CD14-positive monocyte (primary cell): ENCODE results near the gene LIN37. TPM values are rescaled to one million over a fixed set of nuclear protein-coding genes. Genes with fewer than 3 reads are reported as not detected.

Experiments
- DNase-seq, 3 donors: peaks; one replicate each; pipeline ENCODE4 v3.0.0-alpha.2; 2011 to 2022
- H2AFZ ChIP-seq: 2 replicates; pipeline ENCODE4 v1.6.0; 2012; ENCODE audit warnings: mild to moderate bottlenecking, low read depth, low read length, inconsistent platforms; ENCODE audit not compliant: insufficient read depth, poor library complexity, severe bottlenecking
- H3K27ac ChIP-seq, 2 donors: 1 replicate in 1 of 2; 2 replicates in 1 of 2; pipeline ENCODE4 v1.5.1; 2012 to 2013; ENCODE audit warnings: low read length in 2 of 2, control low read depth in 1 of 2, inconsistent platforms in 1 of 2, low read depth in 1 of 2, mild to moderate bottlenecking in 1 of 2
- H3K27me3 ChIP-seq, 2 donors: one replicate each; pipeline versions ENCODE4 v1.6.0 to v1.6.1; 2011 to 2013; ENCODE audit warnings: low read length in 2 of 2; ENCODE audit not compliant: control insufficient read depth in 2 of 2, insufficient read depth in 2 of 2
- H3K36me3 ChIP-seq, 2 donors: replicated peaks in 1 of 2; 1 replicate in 1 of 2; 2 replicates in 1 of 2; pipeline versions ENCODE4 v1.5.1 to v1.6.1; 2012 to 2013; ENCODE audit warnings: low read length in 2 of 2, control low read depth in 1 of 2, inconsistent platforms in 1 of 2, mild to moderate bottlenecking in 1 of 2; ENCODE audit not compliant: insufficient read depth in 2 of 2, control insufficient read depth in 1 of 2
- H3K4me1 ChIP-seq, 2 donors: 1 replicate in 1 of 2; 2 replicates in 1 of 2; pipeline versions ENCODE4 v1.5.1 to v1.6.1; 2012 to 2013; ENCODE audit warnings: low read length in 2 of 2, control low read depth in 1 of 2, inconsistent platforms in 1 of 2, mild to moderate bottlenecking in 1 of 2, moderate library complexity in 1 of 2; ENCODE audit not compliant: insufficient read depth in 2 of 2, control insufficient read depth in 1 of 2
- H3K4me2 ChIP-seq: replicated peaks from 2 replicates; pipeline ENCODE3; 2012; ENCODE audit warnings: low read length, moderate library complexity, mild to moderate bottlenecking; ENCODE audit not compliant: poor library complexity, severe bottlenecking; ENCODE audit errors: extremely low read depth
- H3K4me3 ChIP-seq, 3 experiments: fragments of 200-600 bp in 1 of 3; sonication (generic) in 1 of 3; replicated peaks in 1 of 3; 1 replicate in 2 of 3; 2 replicates in 1 of 3; pipeline ENCODE4 v1.5.1; 2011 to 2013; ENCODE audit warnings: low read length in 3 of 3, mild to moderate bottlenecking in 3 of 3, control low read depth in 2 of 3, low read depth in 2 of 3, inconsistent platforms in 1 of 3, moderate library complexity in 1 of 3
- H3K79me2 ChIP-seq: 2 replicates; pipeline ENCODE4 v1.6.0; 2012; ENCODE audit warnings: mild to moderate bottlenecking, control low read depth, inconsistent platforms, low read length, moderate library complexity; ENCODE audit not compliant: insufficient read depth
- H3K9ac ChIP-seq: 2 replicates; pipeline ENCODE4 v1.6.0; 2017; ENCODE audit warnings: low read length, mild to moderate bottlenecking; ENCODE audit not compliant: insufficient read depth, poor library complexity, severe bottlenecking
- H3K9me3 ChIP-seq, 2 donors: replicated peaks in 1 of 2; 1 replicate in 1 of 2; 2 replicates in 1 of 2; pipeline versions ENCODE4 v1.5.1 to v1.6.1; 2012 to 2013; ENCODE audit warnings: low read length in 2 of 2, control low read depth in 1 of 2; ENCODE audit not compliant: control insufficient read depth in 1 of 2, insufficient read depth in 1 of 2
- H4K20me1 ChIP-seq: 2 replicates; pipeline ENCODE4 v1.6.0; 2012; ENCODE audit warnings: mild to moderate bottlenecking, low read length, control low read depth, moderate library complexity; ENCODE audit not compliant: insufficient read depth
- H3K27ac Mint-ChIP-seq, 7 donors: one replicate each; pipeline ENCODE4 v1.8.0; 2020; ENCODE audit warnings: mild to moderate bottlenecking in 7 of 7, mixed read lengths in 7 of 7, moderate library complexity in 6 of 7, inconsistent platforms in 2 of 7
- H3K27me3 Mint-ChIP-seq, 3 donors: one replicate each; pipeline ENCODE4 v1.8.0; 2021 to 2022; ENCODE audit warnings: low read depth in 3 of 3, mild to moderate bottlenecking in 3 of 3, mixed read lengths in 3 of 3, moderate library complexity in 3 of 3, inconsistent platforms in 1 of 3
- H3K36me3 Mint-ChIP-seq, 2 donors: one replicate each; pipeline ENCODE4 v1.8.0; 2020; ENCODE audit warnings: mixed read lengths in 2 of 2, inconsistent platforms in 1 of 2, mild to moderate bottlenecking in 1 of 2
- H3K4me1 Mint-ChIP-seq: one replicate; pipeline ENCODE4 v1.8.0; 2020; ENCODE audit warnings: mild to moderate bottlenecking, mixed read lengths
- H3K4me3 Mint-ChIP-seq, 2 donors: one replicate each; pipeline ENCODE4 v1.8.0; 2020; ENCODE audit warnings: mild to moderate bottlenecking in 2 of 2, mixed read lengths in 2 of 2, moderate library complexity in 1 of 2
- H3K9me3 Mint-ChIP-seq, 7 donors: one replicate each; pipeline ENCODE4 v1.8.0; 2020 to 2022; ENCODE audit warnings: mixed read lengths in 7 of 7, mild to moderate bottlenecking in 6 of 7, moderate library complexity in 6 of 7, inconsistent platforms in 2 of 7
- CTCF ChIP-seq: fragments of 200-600 bp; IDR thresholded peaks from one replicate; pipeline ENCODE4 v1.8.0; 2022; ENCODE audit warnings: antibody characterized with exemption, mild to moderate bottlenecking
- WGBS: methylation state at CpG from one replicate; pipeline ENCODE4 v1.1.5; 2013; ENCODE audit warnings: missing lambda C conversion rate; ENCODE audit not compliant: insufficient coverage; 5-methylcytosine and 5-hydroxymethylcytosine counted together
- intact Hi-C, 2 donors: fragments of 100-400 bp; cut with micrococcal nuclease; formaldehyde crosslinking; loops; one replicate each; pipeline versions ENCODE4 v1.15.0 to v1.15.1; 2023
- polyA plus RNA-seq, 3 donors: library from polyadenylated mRNA; depleted of rRNA in 1 of 3; unstranded in 2 of 3; stranded (reverse) in 1 of 3; fragments of 300-500 nt in 2 of 3; fragments of >200 nt in 1 of 3; fragmentation: Illumina TruSeq in 2 of 3; gene quantifications; 1 replicate in 2 of 3; 2 replicates in 1 of 3; pipeline ENCODE4 v1.2.3, GENCODE V29; 2012 to 2021

LIN37 gene
- polyA plus RNA-seq, 3 donors = 5.6 to 28.6 (median 7.2) TPM

- Histone ChIP-seq H3K4me2 (no peak overlapping the region), H3K27me3 (no peaks in the 10 kb centered on the region), H3K9ac (no peak overlapping the region), H4K20me1 (peaks cover 62% of the 10 kb centered on the region), H3K79me2 (peaks cover 24% of the 10 kb centered on the region), H3K4me3 (no peak overlapping the region), H3K4me1 (peaks cover 30 to 40% of the 10 kb centered on the region in 2 donors), H3K36me3 (peaks cover 51 to 64% of the 10 kb centered on the region in 2 donors), H3K9me3 (no peaks in the 10 kb centered on the region), H3K27ac (peak overlapping the region in 1 of 2 donors; percentile 18), H2AFZ (no peak overlapping the region)
- peaks cover 50 to 71% of the 10 kb centered on the region in 2 donors for H3K36me3 Mint-ChIP-seq
- TF ChIP-seq CTCF = no peak
- WGBS = 92% methylated on average over 24 of the region's 37 CpGs
- H3K27ac Mint-ChIP-seq = peak overlapping the region in 4 of 7 donors; percentile 23 to 70 (median 44)
- no peaks in the 10 kb centered on the region for H3K9me3 Mint-ChIP-seq
- no peaks in the 10 kb centered on the region for H3K27me3 Mint-ChIP-seq
- peaks cover 28% of the 10 kb centered on the region for H3K4me1 Mint-ChIP-seq
- DNase-seq = no peak
- no peak overlapping the region for H3K4me3 Mint-ChIP-seq
- intact Hi-C loops = no loop called here
Observed at GRCh38 chr19:35738021-35738886, 10.1 kb upstream of the LIN37 start.

- H3K4me3 Mint-ChIP-seq = no peak overlapping the region
- peaks cover 48 to 65% of the 10 kb centered on the region in 2 donors for H3K36me3 Mint-ChIP-seq
- peak overlapping the region in 1 of 2 donors; percentile 5 for H3K27ac ChIP-seq
- peaks cover 45 to 58% of the 10 kb centered on the region in 2 donors for H3K36me3 ChIP-seq
- H4K20me1 ChIP-seq = peaks cover 57% of the 10 kb centered on the region
- no peak overlapping the region for H3K27ac Mint-ChIP-seq
- no peak overlapping the region for H2AFZ ChIP-seq
- intact Hi-C loops = no loop called here
- no peaks in the 10 kb centered on the region for H3K27me3 ChIP-seq
- H3K9ac ChIP-seq = no peak overlapping the region
- H3K79me2 ChIP-seq = peaks cover 29% of the 10 kb centered on the region
- H3K4me2 ChIP-seq = no peak overlapping the region
- H3K27me3 Mint-ChIP-seq = no peaks in the 10 kb centered on the region
- no peaks in the 10 kb centered on the region for H3K9me3 ChIP-seq
- DNase-seq = no peak
- peaks cover 32% of the 10 kb centered on the region for H3K4me1 Mint-ChIP-seq
- WGBS = 86% methylated on average over 1 of the region's 2 CpGs
- H3K4me3 ChIP-seq = no peak overlapping the region
- peaks cover 36 to 46% of the 10 kb centered on the region in 2 donors for H3K4me1 ChIP-seq
- TF ChIP-seq CTCF = no peak
- H3K9me3 Mint-ChIP-seq = no peaks in the 10 kb centered on the region
Observed at GRCh38 chr19:35738887-35739229, 9.5 kb upstream of the LIN37 start.
